Choroid plexus epithelial cell (primary cell): Measurements from ENCODE around the gene CD74.
A peak's percentile ranks its signal among the peaks of the same experiment; 100 is the strongest.

Experiments
- DNase-seq: peaks from one replicate; pipeline ENCODE4 v3.0.0-alpha.2; 2010; ENCODE audit warnings: low read depth
- H3K4me3 ChIP-seq: 2 replicates; pipeline ENCODE4 v1.5.1; 2011; ENCODE audit warnings: low read depth, mild to moderate bottlenecking, control low read depth, low read length, moderate library complexity
- TF ChIP-seq, protein P1 (sequence below): conservative IDR thresholded peaks from 2 replicates; pipeline ENCODE4 v1.5.1; 2011; ENCODE audit warnings: low read depth, mild to moderate bottlenecking, control low read depth, inconsistent platforms, low read length, moderate library complexity

The CD74 gene

DNA sequence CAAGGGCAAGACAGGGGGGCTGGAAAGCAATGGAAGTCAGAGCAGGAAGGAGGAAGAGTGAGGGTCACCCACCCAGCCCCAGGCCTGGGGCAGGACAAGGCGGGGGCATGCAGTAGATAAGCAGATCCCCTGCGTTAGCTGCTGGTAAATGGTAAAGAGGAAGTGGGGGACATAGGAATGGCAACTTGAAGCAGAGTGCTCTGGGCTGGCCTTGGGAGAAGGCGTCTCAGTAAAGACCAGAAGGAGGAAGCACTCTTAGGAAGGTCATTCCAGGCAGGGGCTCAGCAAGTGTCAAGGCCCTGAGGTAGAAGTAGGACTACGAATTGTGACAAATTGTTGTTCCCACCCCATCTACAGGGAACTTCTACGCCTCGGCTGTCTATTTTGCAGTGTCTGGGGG lies 40.1 kb downstream of the CD74 start:
- H3K4me3 ChIP-seq = no peak overlapping the region
- DNase-seq = no peak
- TF ChIP-seq, protein P1, sequence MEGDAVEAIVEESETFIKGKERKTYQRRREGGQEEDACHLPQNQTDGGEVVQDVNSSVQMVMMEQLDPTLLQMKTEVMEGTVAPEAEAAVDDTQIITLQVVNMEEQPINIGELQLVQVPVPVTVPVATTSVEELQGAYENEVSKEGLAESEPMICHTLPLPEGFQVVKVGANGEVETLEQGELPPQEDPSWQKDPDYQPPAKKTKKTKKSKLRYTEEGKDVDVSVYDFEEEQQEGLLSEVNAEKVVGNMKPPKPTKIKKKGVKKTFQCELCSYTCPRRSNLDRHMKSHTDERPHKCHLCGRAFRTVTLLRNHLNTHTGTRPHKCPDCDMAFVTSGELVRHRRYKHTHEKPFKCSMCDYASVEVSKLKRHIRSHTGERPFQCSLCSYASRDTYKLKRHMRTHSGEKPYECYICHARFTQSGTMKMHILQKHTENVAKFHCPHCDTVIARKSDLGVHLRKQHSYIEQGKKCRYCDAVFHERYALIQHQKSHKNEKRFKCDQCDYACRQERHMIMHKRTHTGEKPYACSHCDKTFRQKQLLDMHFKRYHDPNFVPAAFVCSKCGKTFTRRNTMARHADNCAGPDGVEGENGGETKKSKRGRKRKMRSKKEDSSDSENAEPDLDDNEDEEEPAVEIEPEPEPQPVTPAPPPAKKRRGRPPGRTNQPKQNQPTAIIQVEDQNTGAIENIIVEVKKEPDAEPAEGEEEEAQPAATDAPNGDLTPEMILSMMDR = no peak

DNA sequence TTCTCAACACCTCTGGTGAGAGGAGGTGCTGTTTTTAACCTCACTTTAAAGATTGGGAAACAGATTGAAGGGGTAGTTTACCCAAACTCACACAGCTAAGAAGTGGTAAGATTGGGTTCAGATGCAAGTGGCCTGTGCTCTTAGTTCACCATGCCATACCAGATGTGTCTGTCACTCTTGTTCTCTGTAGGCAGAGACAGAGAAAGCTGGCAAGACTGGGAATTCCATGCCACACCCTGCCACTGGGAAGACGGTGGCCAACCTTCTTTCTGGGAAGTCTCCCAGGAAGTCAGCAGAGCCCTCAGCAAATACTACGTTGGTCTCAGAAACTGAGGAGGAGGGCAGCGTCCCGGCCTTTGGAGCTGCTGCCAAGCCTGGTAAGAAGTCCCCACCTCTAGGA lies 44.2 kb downstream of the CD74 start:
- no peak overlapping the region for H3K4me3 ChIP-seq
- TF ChIP-seq, protein P1 = no peak
- DNase-seq = no peak

DNA sequence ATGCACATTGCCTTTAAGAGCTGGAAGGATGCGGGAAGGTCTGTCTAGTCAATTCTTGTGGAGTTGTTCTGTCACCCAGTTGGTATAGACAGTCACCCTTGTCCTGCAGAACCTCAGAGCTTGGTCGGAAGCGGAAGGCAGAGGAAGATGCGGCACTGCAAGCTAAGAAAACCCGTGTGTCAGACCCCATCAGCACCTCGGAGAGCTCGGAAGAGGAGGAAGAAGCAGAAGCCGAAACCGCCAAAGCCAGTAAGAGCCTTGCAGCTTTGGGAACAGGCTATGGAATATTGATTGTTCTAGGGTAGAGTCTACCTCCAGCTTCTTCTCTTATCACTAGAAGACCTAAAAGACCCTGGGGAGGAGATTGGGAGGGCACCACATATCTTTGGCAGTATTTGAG lies 48.7 kb downstream of the CD74 start:
- TF ChIP-seq, protein P1 = no peak
- H3K4me3 ChIP-seq = no peak overlapping the region
- DNase-seq = no peak

DNA sequence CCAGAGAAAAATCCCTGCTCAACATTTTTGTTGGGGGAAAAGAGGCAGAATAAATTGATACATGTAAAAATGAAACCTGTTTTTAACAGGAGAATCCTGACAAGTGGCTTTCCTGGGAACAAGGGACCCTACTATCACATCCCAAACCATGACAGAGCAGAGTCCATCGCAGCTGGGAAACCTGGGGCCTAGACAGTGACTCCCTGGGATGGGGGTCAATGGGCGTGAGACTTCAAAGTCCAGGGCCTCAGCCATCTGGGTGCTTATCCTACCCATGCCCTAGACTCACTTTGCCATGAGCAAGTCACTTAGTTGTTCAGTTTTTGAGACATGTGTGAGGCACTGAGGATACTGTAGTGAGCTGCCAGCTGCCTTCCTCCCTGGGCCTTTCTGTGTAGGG lies 49.5 kb downstream of the CD74 start:
- no peak for DNase-seq
- TF ChIP-seq, protein P1 = no peak
- no peak overlapping the region for H3K4me3 ChIP-seq

DNA sequence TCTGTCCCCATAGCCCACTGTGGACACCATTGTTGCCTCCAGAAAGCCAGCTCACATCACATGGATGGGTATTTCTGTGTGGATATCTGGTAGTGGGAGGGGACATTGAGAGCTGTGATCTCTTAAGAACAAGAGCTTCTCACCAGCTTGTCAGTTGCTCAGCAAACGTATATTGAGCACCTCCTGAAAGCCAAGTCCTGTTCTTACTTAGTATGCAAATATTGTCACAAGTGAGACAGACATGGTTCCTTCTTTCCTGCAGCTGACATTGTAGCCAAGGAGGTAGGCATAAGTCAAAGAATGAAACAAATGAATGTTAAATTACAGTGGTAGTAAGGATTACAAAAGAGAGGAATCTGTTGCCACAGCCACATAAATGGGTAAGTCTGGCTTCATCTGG lies 51.4 kb downstream of the CD74 start:
- TF ChIP-seq, protein P1 = no peak
- no peak overlapping the region for H3K4me3 ChIP-seq
- no peak for DNase-seq

DNA sequence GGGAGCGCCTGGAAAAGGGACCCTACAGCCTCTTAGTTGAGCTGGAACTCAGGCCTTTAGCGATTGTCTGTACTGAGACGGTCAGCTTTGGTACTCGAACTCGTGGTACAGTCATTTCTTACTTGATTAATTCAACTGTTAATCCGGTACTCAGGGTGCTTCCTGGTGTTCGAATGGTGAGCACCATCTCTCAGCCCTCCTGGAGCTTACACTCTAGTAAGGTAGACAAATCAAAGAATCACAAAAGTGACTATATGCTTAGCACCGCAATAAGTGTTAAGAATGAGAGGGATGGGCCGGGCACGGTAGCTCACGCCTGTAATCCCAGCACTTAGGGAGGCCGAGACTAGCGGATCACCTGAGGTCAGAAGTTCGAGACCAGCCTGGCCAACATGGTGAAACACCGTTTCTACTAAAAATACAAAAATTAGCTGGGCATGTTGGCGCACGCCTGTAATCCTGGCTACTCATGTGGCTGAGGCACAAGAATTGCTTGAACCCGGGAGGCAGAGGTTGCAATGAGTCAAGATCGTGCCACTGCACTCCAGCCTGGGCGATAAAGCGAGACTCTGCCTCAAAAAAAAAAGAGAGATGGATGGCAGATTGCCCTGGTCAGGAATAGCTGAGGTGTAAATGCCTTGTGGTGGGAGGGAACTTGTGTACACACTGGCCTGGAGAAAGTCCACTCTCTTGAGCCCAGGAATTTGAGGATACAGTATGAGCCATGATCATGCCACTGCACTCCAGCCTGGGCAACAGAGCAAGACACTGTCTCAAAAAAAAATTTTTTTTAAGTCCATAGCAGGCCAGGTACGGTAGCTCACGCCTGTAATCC lies 54.2 kb downstream of the CD74 start:
- TF ChIP-seq, protein P1 = no peak
- H3K4me3 ChIP-seq = peak overlapping the region; percentile 71
- DNase-seq = no peak
